ENCODE measurements around the gene DNMBP. TPM values are rescaled to one million over a fixed set of nuclear protein-coding genes. Genes with fewer than 3 reads are reported as not detected.

DNMBP gene
- total and polyA plus RNA-seq, 2 of the 8 experiments (the other 6 are each of a cell fraction or from before 2014, with no cell fraction given): 19.1 to 26.4 TPM

GRCh38 chr10:99870123-99870730, 139.5 kb downstream of the DNMBP start:
- Histone ChIP-seq H2AFZ (ENCODE audit: low read length) (no peak overlapping the region), H2BK120ac (replicated peaks; ENCODE audit: low read depth, low read length) (no peak overlapping the region), H4K91ac (replicated peaks; ENCODE audit: insufficient read length, low read length) (no peak overlapping the region), H3K23me2 (ENCODE audit: low read depth, low read length) (no peaks in the 10 kb centered on the region), H2BK5ac (ENCODE audit: low read depth, low read length) (no peak overlapping the region), H3K9ac (replicated peaks in 1 of 4; ENCODE audit: extremely low read depth in 1 of 4, low read depth in 3 of 4, low read length in 3 of 4) (no peak overlapping the region), H2AK5ac (ENCODE audit: low read depth, low read length) (no peak overlapping the region), H4K5ac (ENCODE audit: insufficient read length, low read depth, low read length) (no peak overlapping the region), H3K18ac (ENCODE audit: extremely low read depth, low read length) (no peak overlapping the region), H2BK12ac (ENCODE audit: low read depth, low read length) (no peak overlapping the region), H3K4me2 (ENCODE audit: insufficient read depth in 1 of 2, low read depth in 2 of 2, low read length in 2 of 2) (no peak overlapping the region), H3K4me1 (replicated peaks in 1 of 4; ENCODE audit: control insufficient read depth in 3 of 4, insufficient read depth in 4 of 4, low read length in 3 of 4) (no peaks in the 10 kb centered on the region), H3K4me3 (ENCODE audit: extremely low read depth in 1 of 4, insufficient read depth in 2 of 4, low read depth in 3 of 4, low read length in 4 of 4) (no peak overlapping the region), H3K9me3 (ENCODE audit: insufficient read depth in 2 of 2, low read depth in 1 of 2, low read length in 1 of 2) (no peaks in the 10 kb centered on the region), H4K20me1 (replicated peaks in 1 of 2; ENCODE audit: control insufficient read depth in 1 of 2, insufficient read depth in 2 of 2, low read length in 2 of 2) (no peaks in the 10 kb centered on the region), H3K27ac (ENCODE audit: low read depth, low read length) (no peak overlapping the region), H3K56ac (replicated peaks; ENCODE audit: insufficient read length, low read depth, low read length) (no peak overlapping the region), H3K23ac (ENCODE audit: insufficient read length) (no peak overlapping the region), H3K4ac (replicated peaks; ENCODE audit: insufficient read length, low read depth, low read length) (no peak overlapping the region), H4K8ac (ENCODE audit: extremely low read depth, insufficient read depth, low read length) (no peak overlapping the region), H3K36me3 (ENCODE audit: control insufficient read depth in 2 of 4, insufficient read depth in 4 of 4, low read length in 3 of 4) (peaks cover 0 to 5% (median 0%) of the 10 kb centered on the region in 4 experiments; a peak in 2 of 8 replicates), H2BK20ac (ENCODE audit: low read length) (no peak overlapping the region), H2BK15ac (ENCODE audit: low read length) (no peak overlapping the region), H3K27me3 (replicated peaks in 1 of 4; ENCODE audit: control insufficient read depth in 3 of 4, extremely low read depth in 1 of 4, insufficient read depth in 3 of 4, low read length in 3 of 4) (no peaks in the 10 kb centered on the region), H3K79me2 (ENCODE audit: control insufficient read depth in 1 of 2, insufficient read depth in 2 of 2, low read length in 2 of 2) (no peaks in the 10 kb centered on the region), H3K79me1 (ENCODE audit: low read depth, low read length) (no peaks in the 10 kb centered on the region), H3K14ac (ENCODE audit: insufficient read length) (no peak overlapping the region)
- CTCF ChIA-PET (ENCODE audit: partially characterized antibody): interaction anchor here (1.0 to 4.4 kb wide), 7 partner anchors 11 to 177 kb away, joined by 4 to 28 read pairs (median 6); no protein-coding TSS in a partner anchor
- no peak for TF ChIP-seq FOSL1 (IDR thresholded peaks at IDR 0.05; ENCODE audit: insufficient read depth, low read depth, low read length)
- TF ChIP-seq RFX5 (IDR thresholded peaks at IDR 0.05; ENCODE audit: borderline replicate concordance, low read depth, low read length): no peak
- no peak for TF ChIP-seq ASH2L (IDR thresholded peaks at IDR 0.05; ENCODE audit: low read length)
- TF ChIP-seq RNF2 (IDR thresholded peaks at IDR 0.05; ENCODE audit: borderline replicate concordance, low read depth, low read length, missing control alignments, poor library complexity, severe bottlenecking): no peak
- TF ChIP-seq JUND (IDR thresholded peaks at IDR 0.05; ENCODE audit: low read length): no peak
- no peak for TF ChIP-seq GABPA (IDR thresholded peaks at IDR 0.05; ENCODE audit: borderline replicate concordance, insufficient read depth, low read length)
- no peak for TF ChIP-seq ATF3 (IDR thresholded peaks at IDR 0.05; ENCODE audit: insufficient read depth, low read depth, low read length)
- TF ChIP-seq RBBP5 (IDR thresholded peaks at IDR 0.05; ENCODE audit: borderline replicate concordance, low read depth, low read length): no peak
- DNase-seq (ENCODE audit: low read depth in 1 of 2, low spot score in 2 of 2): no peak
- WGBS, 2 experiments (ENCODE audit: extremely low coverage in 1 of 2, insufficient coverage in 1 of 2, insufficient read length in 1 of 2, insufficient replicate concordance in 2 of 2, low coverage in 1 of 2, low lambda C conversion rate in 2 of 2, missing lambda C conversion rate in 1 of 2): 91% methylated on average over 8 of the region's 8 CpGs; no CpG with 5 or more reads in 1 of the 2 experiments
- FAIRE-seq: no peak
- POLR2A ChIA-PET (ENCODE audit: partially characterized antibody): interaction anchor here (0.6 to 0.9 kb wide), 2 partner anchors 21 to 318 kb away, joined by 3 read pairs; no protein-coding TSS in a partner anchor

All from H1 (cell line).